Measurements from ENCODE around the gene ARID3A. TPM values are rescaled to one million over a fixed set of nuclear protein-coding genes. Genes with fewer than 3 reads are reported as not detected.
A peak's percentile ranks its signal among the peaks of the same experiment; 100 is the strongest.

Gene ARID3A
- total and polyA plus RNA-seq, 2 of the 13 experiments (the other 11 are each of a cell fraction or from before 2014, with no cell fraction given): 71.3 to 77.9 TPM

DNA sequence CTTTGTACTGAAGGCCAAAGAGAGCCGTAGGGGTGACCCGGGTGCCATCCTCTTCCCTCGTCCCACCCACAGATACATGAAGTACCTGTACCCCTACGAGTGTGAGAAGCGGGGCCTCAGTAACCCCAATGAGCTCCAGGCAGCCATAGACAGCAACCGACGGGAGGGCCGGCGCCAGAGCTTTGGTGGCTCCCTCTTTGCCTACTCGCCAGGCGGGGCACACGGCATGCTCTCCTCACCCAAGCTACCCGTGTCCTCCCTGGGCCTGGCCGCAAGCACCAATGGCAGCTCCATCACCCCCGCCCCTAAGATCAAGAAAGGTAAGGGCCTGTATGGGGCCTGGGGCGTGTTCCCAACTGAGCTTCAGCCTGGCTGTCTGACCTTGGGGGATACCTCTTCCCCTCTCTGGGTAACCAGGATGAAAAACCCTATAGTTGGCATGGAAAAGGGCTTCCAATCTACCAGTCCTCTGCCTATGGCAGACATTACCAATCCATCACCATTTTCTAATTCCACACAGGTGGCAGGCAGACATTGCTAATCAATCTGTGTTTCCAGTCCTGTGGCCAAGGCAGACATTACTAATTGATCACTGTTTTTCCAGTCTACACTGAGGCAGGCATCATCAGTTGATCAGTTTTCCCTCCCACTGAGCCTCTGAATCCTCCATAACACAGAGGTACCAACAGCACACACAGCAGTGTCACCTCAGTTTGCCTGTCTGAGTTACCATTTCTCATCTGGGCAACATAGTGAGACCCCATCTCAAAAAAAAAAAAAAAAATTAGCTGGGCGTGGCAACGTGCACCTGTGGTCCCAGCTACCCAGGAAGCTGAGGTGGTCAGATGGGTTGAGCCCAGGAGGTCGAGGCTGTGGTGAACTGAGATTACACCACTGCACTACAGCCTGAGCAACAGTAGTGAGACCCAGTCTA is 39.2 kb downstream of the ARID3A start (continued):
- TF ChIP-seq ZNF205 (CRISPR knock-in tag; IDR thresholded peaks at IDR 0.05) (no peak), BORCS8-MEF2B (CRISPR knock-in tag; IDR thresholded peaks at IDR 0.05) (no peak), RBM22 (optimal IDR thresholded peaks at IDR 0.05; ENCODE audit: low read length) (peak; percentile 88)
- TF ChIP-seq, protein P1, sequence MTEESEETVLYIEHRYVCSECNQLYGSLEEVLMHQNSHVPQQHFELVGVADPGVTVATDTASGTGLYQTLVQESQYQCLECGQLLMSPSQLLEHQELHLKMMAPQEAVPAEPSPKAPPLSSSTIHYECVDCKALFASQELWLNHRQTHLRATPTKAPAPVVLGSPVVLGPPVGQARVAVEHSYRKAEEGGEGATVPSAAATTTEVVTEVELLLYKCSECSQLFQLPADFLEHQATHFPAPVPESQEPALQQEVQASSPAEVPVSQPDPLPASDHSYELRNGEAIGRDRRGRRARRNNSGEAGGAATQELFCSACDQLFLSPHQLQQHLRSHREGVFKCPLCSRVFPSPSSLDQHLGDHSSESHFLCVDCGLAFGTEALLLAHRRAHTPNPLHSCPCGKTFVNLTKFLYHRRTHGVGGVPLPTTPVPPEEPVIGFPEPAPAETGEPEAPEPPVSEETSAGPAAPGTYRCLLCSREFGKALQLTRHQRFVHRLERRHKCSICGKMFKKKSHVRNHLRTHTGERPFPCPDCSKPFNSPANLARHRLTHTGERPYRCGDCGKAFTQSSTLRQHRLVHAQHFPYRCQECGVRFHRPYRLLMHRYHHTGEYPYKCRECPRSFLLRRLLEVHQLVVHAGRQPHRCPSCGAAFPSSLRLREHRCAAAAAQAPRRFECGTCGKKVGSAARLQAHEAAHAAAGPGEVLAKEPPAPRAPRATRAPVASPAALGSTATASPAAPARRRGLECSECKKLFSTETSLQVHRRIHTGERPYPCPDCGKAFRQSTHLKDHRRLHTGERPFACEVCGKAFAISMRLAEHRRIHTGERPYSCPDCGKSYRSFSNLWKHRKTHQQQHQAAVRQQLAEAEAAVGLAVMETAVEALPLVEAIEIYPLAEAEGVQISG (CRISPR knock-in tag; IDR thresholded peaks at IDR 0.05): no peak

DNA sequence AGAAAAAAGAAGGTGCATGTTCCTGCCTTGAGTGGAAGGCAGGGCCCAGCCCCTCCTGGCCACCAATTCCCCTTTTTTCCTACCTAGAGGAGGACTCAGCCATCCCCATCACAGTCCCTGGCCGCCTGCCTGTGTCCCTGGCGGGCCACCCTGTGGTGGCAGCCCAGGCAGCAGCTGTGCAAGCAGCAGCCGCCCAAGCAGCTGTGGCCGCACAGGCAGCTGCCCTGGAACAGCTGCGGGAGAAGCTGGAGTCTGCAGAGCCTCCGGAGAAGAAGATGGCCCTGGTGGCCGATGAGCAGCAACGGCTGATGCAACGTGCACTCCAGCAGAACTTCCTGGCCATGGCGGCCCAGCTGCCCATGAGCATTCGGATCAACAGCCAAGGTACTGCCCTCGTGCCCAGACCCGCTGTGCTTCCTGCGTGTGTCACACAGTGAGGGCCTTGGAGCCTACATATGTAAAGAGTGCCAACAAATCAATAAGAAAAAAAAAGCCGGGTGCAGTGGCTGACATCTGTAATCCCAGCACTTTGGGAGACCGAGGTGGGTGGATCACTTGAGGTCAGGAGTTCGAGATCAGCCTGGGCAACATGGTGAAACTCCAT is 40.8 kb downstream of the ARID3A start:
- no peak for DNase-seq (ENCODE audit: low spot score)
- ATAC-seq: peak; percentile 37; the same call in 2 of the 3 replicates
- Histone ChIP-seq H3K9me3 (ENCODE audit: low read length) (no peaks in the 10 kb centered on the region), H3K27me3 (ENCODE audit: control insufficient read depth in 1 of 2, insufficient read depth in 2 of 2, low read length in 2 of 2) (no peaks in the 10 kb centered on the region), H3K4me1 (ENCODE audit: insufficient read depth, low read length) (peaks cover 17% of the 10 kb centered on the region), H3K79me2 (ENCODE audit: insufficient read depth, low read length) (peaks cover 8% of the 10 kb centered on the region), H3K9ac (ENCODE audit: insufficient read depth, low read depth, low read length) (no peak overlapping the region), H2AFZ (ENCODE audit: low read length) (no peak overlapping the region), H3K4me3 (replicated peaks in 1 of 3; ENCODE audit: insufficient read depth in 1 of 3, low read depth in 2 of 3, low read length in 3 of 3) (no peak overlapping the region), H3K36me3 (replicated peaks in 1 of 2; ENCODE audit: control insufficient read depth in 1 of 2, insufficient read depth in 2 of 2, low read length in 2 of 2) (peaks cover 44 to 71% of the 10 kb centered on the region in 2 experiments), H3K4me2 (ENCODE audit: low read depth, low read length) (no peak overlapping the region), H4K20me1 (ENCODE audit: insufficient read depth, low read length) (no peaks in the 10 kb centered on the region), H3K27ac (ENCODE audit: extremely low read length, insufficient read depth, low read length) (no peak overlapping the region)
- ChIA-PET POLR2A (interaction anchor here (0.7 to 1.6 kb wide), 4 partner anchors 11 to 43 kb away, joined by 3 read pairs; no protein-coding TSS in a partner anchor), CTCF (ENCODE audit: low intra/inter-chr PET ratio, low total read pairs) (no interaction called here)
- intact Hi-C loops (cut with micrococcal nuclease; ENCODE audit: unreplicated experiment) (no loop called here), in situ Hi-C loops (cut with HindIII; ENCODE audit: extremely low pct_ligation_motif_present, low pct_unique_long_range_greater_than_20kb) (no loop called here)
- 97% methylated on average over 8 of the region's 17 CpGs for WGBS (ENCODE audit: low lambda C conversion rate)
- no TSS peak for BruUV-seq (replicated peaks)
- FAIRE-seq: no peak
- TF ChIP-seq, protein P2, sequence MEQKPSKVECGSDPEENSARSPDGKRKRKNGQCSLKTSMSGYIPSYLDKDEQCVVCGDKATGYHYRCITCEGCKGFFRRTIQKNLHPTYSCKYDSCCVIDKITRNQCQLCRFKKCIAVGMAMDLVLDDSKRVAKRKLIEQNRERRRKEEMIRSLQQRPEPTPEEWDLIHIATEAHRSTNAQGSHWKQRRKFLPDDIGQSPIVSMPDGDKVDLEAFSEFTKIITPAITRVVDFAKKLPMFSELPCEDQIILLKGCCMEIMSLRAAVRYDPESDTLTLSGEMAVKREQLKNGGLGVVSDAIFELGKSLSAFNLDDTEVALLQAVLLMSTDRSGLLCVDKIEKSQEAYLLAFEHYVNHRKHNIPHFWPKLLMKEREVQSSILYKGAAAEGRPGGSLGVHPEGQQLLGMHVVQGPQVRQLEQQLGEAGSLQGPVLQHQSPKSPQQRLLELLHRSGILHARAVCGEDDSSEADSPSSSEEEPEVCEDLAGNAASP (CRISPR knock-in tag; IDR thresholded peaks at IDR 0.05; ENCODE audit: borderline replicate concordance): no peak
- no peak for TF ChIP-seq ATF7-NPFF (CRISPR knock-in tag; IDR thresholded peaks at IDR 0.05; ENCODE audit: low read depth)
- TF ChIP-seq, protein P3, sequence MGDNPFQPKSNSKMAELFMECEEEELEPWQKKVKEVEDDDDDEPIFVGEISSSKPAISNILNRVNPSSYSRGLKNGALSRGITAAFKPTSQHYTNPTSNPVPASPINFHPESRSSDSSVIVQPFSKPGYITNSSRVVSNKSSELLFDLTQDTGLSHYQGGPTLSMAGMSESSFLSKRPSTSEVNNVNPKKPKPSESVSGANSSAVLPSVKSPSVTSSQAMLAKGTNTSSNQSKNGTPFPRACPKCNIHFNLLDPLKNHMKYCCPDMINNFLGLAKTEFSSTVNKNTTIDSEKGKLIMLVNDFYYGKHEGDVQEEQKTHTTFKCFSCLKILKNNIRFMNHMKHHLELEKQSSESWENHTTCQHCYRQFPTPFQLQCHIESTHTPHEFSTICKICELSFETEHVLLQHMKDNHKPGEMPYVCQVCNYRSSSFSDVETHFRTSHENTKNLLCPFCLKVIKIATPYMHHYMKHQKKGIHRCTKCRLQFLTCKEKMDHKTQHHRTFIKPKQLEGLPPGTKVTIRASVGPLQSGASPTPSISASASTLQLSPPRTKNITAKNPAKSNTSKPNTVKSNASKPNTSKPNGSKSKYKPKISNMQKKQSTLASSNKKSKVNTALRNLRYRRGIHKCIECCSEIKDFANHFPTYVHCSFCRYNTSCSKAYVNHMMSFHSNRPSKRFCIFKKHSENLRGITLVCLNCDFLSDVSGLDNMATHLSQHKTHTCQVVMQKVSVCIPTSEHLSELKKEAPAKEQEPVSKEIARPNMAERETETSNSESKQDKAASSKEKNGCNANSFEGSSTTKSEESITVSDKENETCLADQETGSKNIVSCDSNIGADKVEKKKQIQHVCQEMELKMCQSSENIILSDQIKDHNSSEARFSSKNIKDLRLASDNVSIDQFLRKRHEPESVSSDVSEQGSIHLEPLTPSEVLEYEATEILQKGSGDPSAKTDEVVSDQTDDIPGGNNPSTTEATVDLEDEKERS (CRISPR knock-in tag; IDR thresholded peaks at IDR 0.05): no peak
- TF ChIP-seq, protein P4, sequence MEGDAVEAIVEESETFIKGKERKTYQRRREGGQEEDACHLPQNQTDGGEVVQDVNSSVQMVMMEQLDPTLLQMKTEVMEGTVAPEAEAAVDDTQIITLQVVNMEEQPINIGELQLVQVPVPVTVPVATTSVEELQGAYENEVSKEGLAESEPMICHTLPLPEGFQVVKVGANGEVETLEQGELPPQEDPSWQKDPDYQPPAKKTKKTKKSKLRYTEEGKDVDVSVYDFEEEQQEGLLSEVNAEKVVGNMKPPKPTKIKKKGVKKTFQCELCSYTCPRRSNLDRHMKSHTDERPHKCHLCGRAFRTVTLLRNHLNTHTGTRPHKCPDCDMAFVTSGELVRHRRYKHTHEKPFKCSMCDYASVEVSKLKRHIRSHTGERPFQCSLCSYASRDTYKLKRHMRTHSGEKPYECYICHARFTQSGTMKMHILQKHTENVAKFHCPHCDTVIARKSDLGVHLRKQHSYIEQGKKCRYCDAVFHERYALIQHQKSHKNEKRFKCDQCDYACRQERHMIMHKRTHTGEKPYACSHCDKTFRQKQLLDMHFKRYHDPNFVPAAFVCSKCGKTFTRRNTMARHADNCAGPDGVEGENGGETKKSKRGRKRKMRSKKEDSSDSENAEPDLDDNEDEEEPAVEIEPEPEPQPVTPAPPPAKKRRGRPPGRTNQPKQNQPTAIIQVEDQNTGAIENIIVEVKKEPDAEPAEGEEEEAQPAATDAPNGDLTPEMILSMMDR (CRISPR knock-in tag; IDR thresholded peaks at IDR 0.05): peak; percentile 33
- no peak for TF ChIP-seq ZNF839 (CRISPR knock-in tag; IDR thresholded peaks at IDR 0.05; ENCODE audit: borderline replicate concordance)
- TF ChIP-seq HNRNPK (IDR thresholded peaks at IDR 0.05; ENCODE audit: low read depth, low read length, poor library complexity, severe bottlenecking): no peak

Data from HepG2 (cell line).